Left lung (tissue), 10 donors: ENCODE measurements around the gene NELFA. TPM values are rescaled to one million over a fixed set of nuclear protein-coding genes. Genes with fewer than 3 reads are reported as not detected.

Experiments used
- ATAC-seq: fragments of 200-7000 bp; cut with Tn5 transposase; one replicate; pipeline ENCODE4 v1.9.1; 2020; ENCODE audit warnings: moderate library complexity
- DNase-seq, 4 donors: peaks; one replicate each; pipeline ENCODE4 v3.0.0-alpha.2; 2013 to 2020
- H3K27ac ChIP-seq, 2 donors: fragments of 200-600 bp; sonication (generic) in 1 of 2; one replicate each; pipeline versions ENCODE4 v1.5.0 to v1.8.0; 2020 to 2021
- H3K27me3 ChIP-seq, 2 donors: fragments of 200-600 bp; sonication (generic) in 1 of 2; one replicate each; pipeline versions ENCODE4 v1.5.0 to v1.8.0; 2020 to 2021
- H3K36me3 ChIP-seq, 2 donors: fragments of 200-600 bp; sonication (generic) in 1 of 2; one replicate each; pipeline versions ENCODE4 v1.5.0 to v1.8.0; 2020 to 2021
- H3K4me1 ChIP-seq, 2 donors: fragments of 200-600 bp; one replicate each; pipeline ENCODE4 v1.8.0; 2021
- H3K4me3 ChIP-seq, 2 donors: fragments of 200-600 bp; sonication (generic) in 1 of 2; one replicate each; pipeline versions ENCODE4 v1.5.0 to v1.8.0; 2020 to 2021; ENCODE audit warnings: mild to moderate bottlenecking in 1 of 2
- H3K9me3 ChIP-seq, 2 donors: fragments of 200-600 bp; sonication (generic) in 1 of 2; one replicate each; pipeline versions ENCODE4 v1.5.0 to v1.8.0; 2020 to 2021
- intact Hi-C, 2 donors: fragments of 100-400 bp; cut with DNase I; formaldehyde crosslinking; loops; one replicate each; pipeline versions ENCODE4 v1.11.2 to v1.14.2; 2022
- polyA plus RNA-seq, 6 donors: library from polyadenylated mRNA; unstranded; fragments of 120-200 nt; gene quantifications; one replicate each; pipeline ENCODE4 v1.2.1, GENCODE V29; 2013; ENCODE audit not compliant: insufficient read length in 6 of 6
- total RNA-seq, 2 donors: library from RNA; stranded (reverse); fragmentation: NEBNext Ultra II Directional; extraction: Animal tissue kit (Norgen Biotek cat#: 25700); gene quantifications; one replicate each; pipeline ENCODE4 v1.2.1, GENCODE V29; 2021
- TF ChIP-seq, protein P1 (sequence below), 2 donors: fragments of 200-600 bp; sonication (generic) in 1 of 2; IDR thresholded peaks; one replicate each; pipeline versions ENCODE4 v1.5.0 to v1.8.0; 2021; ENCODE audit warnings: antibody characterized with exemption in 2 of 2
- donor health status: DM: no; HTN: yes; CAD: no.
- donor health status: DM: no; HTN: no; CAD: no.

The NELFA gene
- total and polyA plus RNA-seq, 8 donors: 22.5 to 36.4 (median 30.7) TPM

DNA sequence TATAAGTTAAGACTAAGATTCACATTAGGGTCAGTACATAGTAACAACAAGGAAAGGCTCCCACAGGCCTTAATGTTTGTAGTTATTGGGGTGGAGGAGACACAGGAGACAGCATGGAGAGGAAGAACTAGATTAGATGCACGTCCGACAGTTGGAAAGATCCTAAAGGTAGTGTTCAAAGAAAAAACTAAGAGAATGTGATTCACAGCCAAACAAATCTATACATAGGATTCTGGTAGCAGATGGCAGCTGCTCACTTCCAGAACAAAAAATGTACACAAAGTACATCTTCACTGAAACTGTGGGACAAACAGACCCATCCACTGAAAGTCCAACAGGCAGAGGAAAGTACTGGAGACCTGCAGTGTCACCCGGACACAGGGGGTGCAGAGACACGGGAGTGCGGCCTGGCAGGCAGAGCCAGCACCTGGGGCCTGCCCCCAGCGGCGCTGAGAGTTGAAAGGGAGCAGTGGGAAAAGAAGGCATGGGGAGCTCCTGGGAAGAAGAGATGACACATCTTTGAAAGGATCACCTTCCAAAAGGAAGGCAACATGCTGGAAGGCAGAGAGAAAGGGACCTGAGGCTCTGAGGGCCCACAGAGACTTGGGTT lies 40.0 kb downstream of the NELFA start:
- TF ChIP-seq, protein P1, sequence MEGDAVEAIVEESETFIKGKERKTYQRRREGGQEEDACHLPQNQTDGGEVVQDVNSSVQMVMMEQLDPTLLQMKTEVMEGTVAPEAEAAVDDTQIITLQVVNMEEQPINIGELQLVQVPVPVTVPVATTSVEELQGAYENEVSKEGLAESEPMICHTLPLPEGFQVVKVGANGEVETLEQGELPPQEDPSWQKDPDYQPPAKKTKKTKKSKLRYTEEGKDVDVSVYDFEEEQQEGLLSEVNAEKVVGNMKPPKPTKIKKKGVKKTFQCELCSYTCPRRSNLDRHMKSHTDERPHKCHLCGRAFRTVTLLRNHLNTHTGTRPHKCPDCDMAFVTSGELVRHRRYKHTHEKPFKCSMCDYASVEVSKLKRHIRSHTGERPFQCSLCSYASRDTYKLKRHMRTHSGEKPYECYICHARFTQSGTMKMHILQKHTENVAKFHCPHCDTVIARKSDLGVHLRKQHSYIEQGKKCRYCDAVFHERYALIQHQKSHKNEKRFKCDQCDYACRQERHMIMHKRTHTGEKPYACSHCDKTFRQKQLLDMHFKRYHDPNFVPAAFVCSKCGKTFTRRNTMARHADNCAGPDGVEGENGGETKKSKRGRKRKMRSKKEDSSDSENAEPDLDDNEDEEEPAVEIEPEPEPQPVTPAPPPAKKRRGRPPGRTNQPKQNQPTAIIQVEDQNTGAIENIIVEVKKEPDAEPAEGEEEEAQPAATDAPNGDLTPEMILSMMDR (IDR thresholded peaks at IDR 0.05): no peak

DNA sequence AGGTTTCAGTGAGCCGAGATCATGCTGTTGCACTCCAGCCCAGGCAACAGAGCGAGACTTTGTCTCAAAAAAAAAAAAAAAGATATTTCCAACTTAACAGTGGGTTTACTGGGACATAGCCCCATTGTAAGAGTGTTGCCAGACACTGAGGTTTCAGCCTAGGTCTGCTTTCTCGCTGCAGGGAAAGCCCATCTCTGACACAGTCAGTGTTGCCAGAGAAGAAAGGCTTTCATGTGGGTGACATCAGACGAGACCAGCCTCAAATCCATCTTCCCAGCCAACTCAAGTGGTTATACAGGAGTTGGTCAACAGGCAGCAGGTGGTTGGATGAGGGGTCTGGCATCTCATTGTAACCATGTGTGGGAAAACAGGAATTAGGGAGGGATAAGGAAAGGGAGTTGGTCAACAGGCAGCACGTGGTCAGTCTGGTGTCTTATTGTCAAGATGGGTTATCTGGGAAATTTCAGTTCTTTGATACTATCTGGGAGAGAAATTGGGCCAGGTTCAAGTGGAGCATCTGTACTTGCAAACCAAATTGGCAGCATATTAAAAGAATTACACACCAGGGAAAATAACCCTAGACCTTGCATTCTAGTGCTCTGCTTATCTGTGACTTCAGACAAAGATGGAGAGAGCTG lies 41.1 kb downstream of the NELFA start:
- TF ChIP-seq, protein P1 (IDR thresholded peaks at IDR 0.05): no peak
- no peaks in the 10 kb centered on the region for H3K27me3 ChIP-seq
- no peak for ATAC-seq
- H3K36me3 ChIP-seq: peaks cover 0 to 70% of the 10 kb centered on the region in 2 donors
- H3K4me1 ChIP-seq: no peaks in the 10 kb centered on the region
- no peak overlapping the region for H3K4me3 ChIP-seq
- H3K9me3 ChIP-seq: no peaks in the 10 kb centered on the region
- intact Hi-C loops: no loop called here
- H3K27ac ChIP-seq: no peak overlapping the region
- no peak for DNase-seq

More for the DNA sequence above, 40.0 kb downstream of the NELFA start:
- no peak for DNase-seq
- Histone ChIP-seq H3K27me3 (no peaks in the 10 kb centered on the region), H3K4me3 (no peak overlapping the region), H3K4me1 (no peaks in the 10 kb centered on the region), H3K9me3 (no peaks in the 10 kb centered on the region), H3K36me3 (peaks cover 0 to 70% of the 10 kb centered on the region in 2 donors), H3K27ac (no peak overlapping the region)
- ATAC-seq: no peak
- intact Hi-C loops: no loop called here

DNA sequence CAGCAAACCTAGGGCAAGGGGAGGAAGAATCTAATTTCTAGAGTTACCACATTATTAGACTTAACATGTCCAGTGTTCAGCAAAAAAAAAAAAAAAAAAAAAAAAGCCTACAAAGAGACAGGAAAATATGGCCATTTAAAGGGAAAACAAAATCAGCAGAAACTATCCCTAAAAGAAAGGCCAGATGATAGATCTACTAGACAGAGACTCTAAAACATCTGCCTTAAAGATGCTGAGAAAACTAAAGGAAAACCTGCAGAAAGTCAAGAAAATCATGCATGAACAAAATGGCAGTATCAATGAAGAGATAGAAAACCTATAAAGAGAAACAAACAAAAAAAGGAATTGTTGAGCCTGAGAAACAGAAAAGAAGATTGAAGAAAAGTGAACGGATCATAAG lies 43.8 kb downstream of the NELFA start:
- H3K4me3 ChIP-seq: no peak overlapping the region
- H3K4me1 ChIP-seq: no peaks in the 10 kb centered on the region
- DNase-seq (no peak), ATAC-seq (no peak)
- intact Hi-C loops: no loop called here
- peaks cover 0 to 70% of the 10 kb centered on the region in 2 donors for H3K36me3 ChIP-seq
- TF ChIP-seq, protein P1 (IDR thresholded peaks at IDR 0.05): no peak
- no peak overlapping the region for H3K27ac ChIP-seq
- H3K9me3 ChIP-seq: no peaks in the 10 kb centered on the region
- no peaks in the 10 kb centered on the region for H3K27me3 ChIP-seq

DNA sequence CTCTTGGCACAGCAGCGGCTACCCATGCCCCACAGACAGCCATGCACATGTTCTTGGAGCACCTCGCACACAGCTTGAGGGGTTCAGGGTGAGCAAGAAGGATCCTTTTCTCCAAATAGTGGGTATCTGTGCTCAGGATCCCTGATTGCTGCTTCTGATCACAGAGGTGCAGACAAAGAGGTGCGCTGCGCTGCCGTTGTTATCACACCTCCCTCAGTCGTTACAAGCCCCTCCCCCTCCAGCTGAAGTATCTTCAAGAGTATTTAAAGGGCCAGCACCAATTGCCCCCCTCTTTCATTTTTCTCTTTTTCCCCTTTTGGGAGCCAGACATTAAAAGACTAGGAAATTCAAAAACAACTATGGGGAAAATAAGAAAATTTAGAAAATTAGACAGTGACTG lies 44.3 kb downstream of the NELFA start:
- no peak overlapping the region for H3K27ac ChIP-seq
- ATAC-seq: no peak
- no peaks in the 10 kb centered on the region for H3K4me1 ChIP-seq
- H3K27me3 ChIP-seq: no peaks in the 10 kb centered on the region
- no peak overlapping the region for H3K4me3 ChIP-seq
- H3K36me3 ChIP-seq: peaks cover 0 to 70% of the 10 kb centered on the region in 2 donors
- DNase-seq: no peak
- intact Hi-C loops: no loop called here
- no peaks in the 10 kb centered on the region for H3K9me3 ChIP-seq
- TF ChIP-seq, protein P1 (IDR thresholded peaks at IDR 0.05): no peak

DNA sequence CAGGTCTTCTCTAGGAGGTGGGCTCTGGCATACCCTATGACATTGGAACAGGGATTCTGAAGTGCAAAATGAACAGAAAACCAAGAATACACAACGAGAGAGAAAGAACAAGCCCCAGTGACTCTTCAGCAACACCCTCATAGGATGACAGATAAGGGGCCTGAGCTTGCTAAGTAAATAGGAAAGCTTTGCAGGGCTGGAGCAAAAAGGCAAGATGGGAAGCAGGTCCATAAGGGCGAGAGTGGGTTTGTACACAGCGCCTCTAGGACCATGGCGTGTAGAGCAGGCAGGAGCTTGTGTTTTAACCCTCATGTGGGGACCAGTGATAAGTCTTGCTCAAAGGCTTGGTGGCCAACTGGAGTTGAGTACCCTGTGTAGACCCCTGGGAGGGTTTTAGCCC lies 45.8 kb downstream of the NELFA start:
- Histone ChIP-seq H3K27me3 (no peaks in the 10 kb centered on the region), H3K27ac (no peak overlapping the region), H3K9me3 (no peaks in the 10 kb centered on the region), H3K36me3 (peaks cover 0 to 75% of the 10 kb centered on the region in 2 donors), H3K4me1 (no peaks in the 10 kb centered on the region), H3K4me3 (no peak overlapping the region)
- ATAC-seq (no peak), DNase-seq (no peak)
- intact Hi-C loops: no loop called here
- TF ChIP-seq, protein P1 (IDR thresholded peaks at IDR 0.05): no peak
